Measurements from ENCODE around the gene BORA. TPM values are rescaled to one million over a fixed set of nuclear protein-coding genes. Genes with fewer than 3 reads are reported as not detected.

The BORA gene
- total and polyA plus RNA-seq, 8 donors: 2.0 to 8.5 (median 3.4) TPM

DNA sequence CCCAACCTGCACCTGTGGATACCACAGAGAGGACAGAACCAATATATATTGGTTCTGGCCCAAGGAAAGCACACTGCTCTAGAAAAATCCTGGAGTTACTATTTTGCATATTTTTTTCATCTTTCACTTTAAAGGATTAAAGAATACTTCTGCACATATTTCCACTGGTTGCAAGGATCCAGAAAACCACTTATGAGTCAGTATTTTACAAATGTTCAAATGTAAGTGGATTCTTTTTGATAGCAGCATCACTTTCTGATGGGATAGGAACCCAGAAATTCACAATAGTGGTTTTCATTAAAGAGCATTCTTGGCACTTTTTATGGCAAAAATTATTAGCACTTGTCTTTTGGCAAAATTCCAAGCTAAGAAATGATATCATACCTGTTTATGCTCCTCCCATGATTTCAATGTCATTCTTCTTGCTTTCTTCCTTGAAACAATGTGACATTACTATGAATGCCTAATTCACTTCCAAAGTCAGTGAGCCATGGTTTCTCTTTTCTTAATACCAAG, 38.5 kb upstream of the BORA start:
- intact Hi-C loops (cut with DNase I; ENCODE audit: low total_unique reads): no loop called here

DNA sequence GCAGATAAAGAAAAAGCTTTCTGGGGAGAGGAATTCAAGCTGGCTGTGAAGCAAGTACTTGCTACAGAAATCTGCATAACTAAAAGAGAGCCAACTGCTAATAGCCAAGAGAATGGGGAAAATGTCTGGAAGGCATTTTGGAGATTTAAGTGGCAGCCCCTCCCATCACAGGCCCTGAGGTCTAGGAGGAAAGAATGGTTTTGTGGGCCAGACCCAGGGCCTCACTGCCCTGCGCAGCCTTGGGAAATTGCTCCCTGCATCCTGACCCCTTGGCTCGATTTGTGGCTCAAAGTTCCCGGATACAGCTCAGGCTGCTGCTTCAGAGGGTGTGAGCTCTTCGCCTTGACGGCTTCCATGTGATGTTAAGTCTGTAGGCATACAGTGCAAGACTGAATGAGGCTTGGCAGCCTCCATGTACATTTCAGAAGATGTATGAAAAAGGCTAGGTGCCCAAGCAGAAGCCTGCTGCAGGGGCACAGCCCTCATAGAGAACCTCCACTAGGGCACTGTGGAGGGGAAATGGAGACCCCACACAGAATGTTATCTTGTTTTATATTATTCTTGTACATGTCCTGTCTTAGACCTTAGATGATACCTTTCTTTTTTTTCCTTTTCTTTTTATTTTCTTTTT, 34.7 kb upstream of the BORA start:
- Histone ChIP-seq H3K4me3 (no peak overlapping the region), H3K4me1 (no peaks in the 10 kb centered on the region), H3K27ac (no peak overlapping the region), H3K27me3 (no peaks in the 10 kb centered on the region), H3K36me3 (no peaks in the 10 kb centered on the region), H3K9me3 (peaks cover 0 to 8% (median 6%) of the 10 kb centered on the region in 4 donors)
- intact Hi-C loops (cut with DNase I; ENCODE audit: low total_unique reads): no loop called here
- no peak for DNase-seq
- TF ChIP-seq EP300 (IDR thresholded peaks at IDR 0.05) (no peak), POLR2AphosphoS5 (IDR thresholded peaks at IDR 0.05) (no peak), POLR2A (IDR thresholded peaks at IDR 0.05) (no peak)
- TF ChIP-seq, protein P1, sequence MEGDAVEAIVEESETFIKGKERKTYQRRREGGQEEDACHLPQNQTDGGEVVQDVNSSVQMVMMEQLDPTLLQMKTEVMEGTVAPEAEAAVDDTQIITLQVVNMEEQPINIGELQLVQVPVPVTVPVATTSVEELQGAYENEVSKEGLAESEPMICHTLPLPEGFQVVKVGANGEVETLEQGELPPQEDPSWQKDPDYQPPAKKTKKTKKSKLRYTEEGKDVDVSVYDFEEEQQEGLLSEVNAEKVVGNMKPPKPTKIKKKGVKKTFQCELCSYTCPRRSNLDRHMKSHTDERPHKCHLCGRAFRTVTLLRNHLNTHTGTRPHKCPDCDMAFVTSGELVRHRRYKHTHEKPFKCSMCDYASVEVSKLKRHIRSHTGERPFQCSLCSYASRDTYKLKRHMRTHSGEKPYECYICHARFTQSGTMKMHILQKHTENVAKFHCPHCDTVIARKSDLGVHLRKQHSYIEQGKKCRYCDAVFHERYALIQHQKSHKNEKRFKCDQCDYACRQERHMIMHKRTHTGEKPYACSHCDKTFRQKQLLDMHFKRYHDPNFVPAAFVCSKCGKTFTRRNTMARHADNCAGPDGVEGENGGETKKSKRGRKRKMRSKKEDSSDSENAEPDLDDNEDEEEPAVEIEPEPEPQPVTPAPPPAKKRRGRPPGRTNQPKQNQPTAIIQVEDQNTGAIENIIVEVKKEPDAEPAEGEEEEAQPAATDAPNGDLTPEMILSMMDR (IDR thresholded peaks at IDR 0.05): no peak
- 52 to 84% (median 76%) methylated on average over 3 to 5 of the region's 5 CpGs for WGBS, 5 donors

More for the DNA sequence above, 38.5 kb upstream of the BORA start:
- no peak overlapping the region for H3K27ac ChIP-seq
- H3K36me3 ChIP-seq: no peaks in the 10 kb centered on the region
- H3K4me1 ChIP-seq: no peaks in the 10 kb centered on the region
- no peak for DNase-seq
- TF ChIP-seq POLR2AphosphoS5 (IDR thresholded peaks at IDR 0.05) (no peak), EP300 (IDR thresholded peaks at IDR 0.05) (no peak), POLR2A (IDR thresholded peaks at IDR 0.05) (no peak)
- TF ChIP-seq, protein P1 (IDR thresholded peaks at IDR 0.05): no peak
- H3K27me3 ChIP-seq: no peaks in the 10 kb centered on the region
- no peak overlapping the region for H3K4me3 ChIP-seq
- peaks cover 0 to 8% (median 6%) of the 10 kb centered on the region in 4 donors for H3K9me3 ChIP-seq

DNA sequence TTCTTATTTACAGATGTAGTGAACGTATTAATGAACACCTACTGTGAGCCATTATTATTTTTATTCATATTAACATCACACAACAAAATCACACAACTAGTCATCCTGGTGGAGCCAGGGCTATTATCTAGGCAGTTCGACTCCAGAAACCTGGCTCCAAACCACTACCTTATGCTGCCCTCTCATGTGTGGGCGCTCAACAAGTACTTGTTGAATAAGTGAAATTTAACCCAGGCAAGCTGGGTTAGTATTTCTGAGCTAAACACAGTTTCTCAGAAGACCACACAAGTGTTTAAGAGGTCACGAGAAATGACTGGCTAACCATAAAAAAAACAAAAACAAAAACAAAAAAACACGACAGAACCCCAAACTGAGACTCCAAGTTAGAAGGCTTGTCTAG, 33.9 kb upstream of the BORA start:
- peaks cover 0 to 8% (median 6%) of the 10 kb centered on the region in 4 donors for H3K9me3 ChIP-seq
- TF ChIP-seq POLR2A (IDR thresholded peaks at IDR 0.05): no peak
- TF ChIP-seq POLR2AphosphoS5 (IDR thresholded peaks at IDR 0.05): no peak
- no peak for TF ChIP-seq EP300 (IDR thresholded peaks at IDR 0.05)
- TF ChIP-seq, protein P1 (IDR thresholded peaks at IDR 0.05): no peak
- no peak overlapping the region for H3K4me3 ChIP-seq
- no peaks in the 10 kb centered on the region for H3K27me3 ChIP-seq
- intact Hi-C loops (cut with DNase I; ENCODE audit: low total_unique reads): no loop called here
- no peaks in the 10 kb centered on the region for H3K36me3 ChIP-seq
- no peak for DNase-seq
- H3K4me1 ChIP-seq: no peaks in the 10 kb centered on the region
- no peak overlapping the region for H3K27ac ChIP-seq
- WGBS, 5 donors: 77 to 87% (median 82%) methylated on average over 5 of the region's 5 CpGs

DNA sequence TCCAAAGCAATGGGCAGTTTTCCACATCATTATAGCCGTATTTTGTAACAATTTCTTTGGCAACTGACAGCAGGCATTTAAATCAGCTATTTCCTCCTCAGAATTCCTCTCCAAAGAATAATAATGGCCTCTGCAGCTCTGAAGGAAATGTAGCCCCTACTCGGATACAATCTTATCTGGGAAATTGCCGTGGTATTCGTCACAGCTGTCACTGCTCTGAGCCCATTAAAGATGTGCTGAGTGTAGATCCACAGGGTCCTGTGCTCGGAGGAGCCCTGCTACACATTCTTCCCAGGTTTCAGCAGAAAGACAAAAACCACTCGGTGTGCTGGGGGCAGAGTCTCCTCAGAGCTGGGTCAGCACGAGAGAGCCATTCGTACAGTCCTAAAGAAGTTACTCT, 33.4 kb upstream of the BORA start:
- 57 to 66% (median 59%) methylated on average over 8 of the region's 8 CpGs for WGBS, 5 donors
- no peak overlapping the region for H3K27ac ChIP-seq
- no peaks in the 10 kb centered on the region for H3K4me1 ChIP-seq
- intact Hi-C loops (cut with DNase I; ENCODE audit: low total_unique reads): no loop called here
- peaks cover 0 to 8% (median 6%) of the 10 kb centered on the region in 4 donors for H3K9me3 ChIP-seq
- DNase-seq: no peak
- H3K4me3 ChIP-seq: no peak overlapping the region
- H3K36me3 ChIP-seq: no peaks in the 10 kb centered on the region
- no peaks in the 10 kb centered on the region for H3K27me3 ChIP-seq
- TF ChIP-seq EP300 (IDR thresholded peaks at IDR 0.05) (no peak), POLR2AphosphoS5 (IDR thresholded peaks at IDR 0.05) (no peak), POLR2A (IDR thresholded peaks at IDR 0.05) (no peak)
- TF ChIP-seq, protein P1 (IDR thresholded peaks at IDR 0.05): no peak
